GM21723 (cell line): ENCODE data around the gene MAP1LC3B2.

ENCODE experiments used
- ATAC-seq: cut with Tn5 transposase; IDR thresholded peaks from one replicate; pipeline ENCODE4 v1.9.1; 2021; ENCODE audit warnings: mild to moderate bottlenecking, moderate library complexity; ENCODE audit not compliant: unreplicated experiment

Gene MAP1LC3B2

DNA sequence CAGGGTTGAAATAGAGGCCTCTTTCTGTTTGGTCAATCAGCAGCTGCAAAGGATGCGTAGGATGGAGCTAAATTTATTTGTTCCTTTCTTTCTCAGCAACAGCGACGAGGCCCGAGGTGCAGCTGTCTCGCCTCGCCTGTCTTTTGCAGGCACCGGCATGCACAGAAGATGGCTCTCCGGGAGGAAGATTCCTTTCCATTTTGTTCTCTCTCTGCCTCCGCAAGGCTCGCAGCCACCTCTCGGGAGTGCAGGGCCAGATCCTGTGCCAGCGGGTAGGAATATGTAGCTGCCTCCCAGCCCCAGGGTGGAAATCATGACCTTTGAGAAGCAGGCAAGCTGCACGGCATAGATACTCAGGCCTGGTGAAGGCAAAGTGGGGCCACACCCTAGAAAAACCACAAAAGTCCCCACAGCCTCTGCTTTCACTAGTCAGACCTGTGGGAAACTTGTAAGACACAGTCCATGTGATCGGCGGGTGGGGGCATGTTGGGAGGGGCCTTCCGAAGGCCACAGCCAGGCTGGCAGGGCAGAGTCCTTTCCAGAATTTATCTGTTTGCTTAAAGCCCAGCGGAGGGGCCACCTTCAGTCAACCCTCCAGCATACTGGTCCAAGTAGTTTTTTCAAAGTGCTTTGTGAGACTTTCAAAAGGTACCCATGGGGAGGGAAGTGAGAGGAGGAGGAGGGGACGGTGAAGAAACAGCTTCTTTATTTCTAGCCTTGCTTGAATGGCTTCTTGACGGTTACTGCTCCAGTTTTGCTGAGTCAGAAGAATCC lies at the start of gene MAP1LC3B2:
MAP1LC3B2 (plus strand) TSS at position 220 of the 774 bp plus-strand sequence. CDS start 16,562 bp downstream, outside the sequence.
- ATAC-seq = peak; percentile 79

DNA sequence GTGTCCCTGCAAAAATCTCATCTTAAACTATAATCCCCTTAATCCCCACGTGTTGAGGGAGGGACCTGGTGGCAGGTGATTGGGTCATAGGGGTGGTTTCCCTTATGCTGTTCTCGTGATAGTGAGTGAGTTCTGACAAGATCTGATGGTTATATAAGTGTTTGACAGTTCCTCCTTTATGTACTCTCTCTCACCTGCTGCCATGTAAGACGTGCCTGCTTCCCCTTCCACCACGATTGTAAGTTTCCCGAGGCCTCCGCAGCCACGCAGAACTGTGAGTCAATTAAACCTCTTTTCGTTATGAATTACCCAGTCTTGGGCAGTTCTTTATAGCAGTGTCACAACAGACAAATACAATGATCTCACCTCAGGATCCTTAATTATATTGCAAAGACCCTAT lies 45.2 kb upstream of the MAP1LC3B2 start:
- no peak for ATAC-seq

DNA sequence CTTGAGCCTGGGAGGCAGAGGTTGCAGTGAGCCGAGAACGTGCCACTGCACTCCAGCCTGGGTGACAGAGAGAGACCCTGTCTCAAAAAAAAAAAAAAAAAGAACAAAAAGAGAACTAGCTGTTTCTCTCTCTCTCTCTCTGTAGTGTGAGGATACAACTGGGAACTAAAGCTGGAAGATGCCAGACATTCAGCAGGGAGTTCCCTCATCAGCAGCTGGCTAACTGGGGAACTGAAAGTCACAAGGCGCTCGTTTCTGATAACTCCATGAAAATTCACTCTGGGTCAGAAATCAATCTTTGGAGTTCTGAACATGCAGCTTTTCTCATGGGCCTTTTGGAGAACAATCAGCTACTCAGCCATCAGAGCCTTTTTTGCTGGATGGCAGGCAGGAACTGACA lies 43.5 kb upstream of the MAP1LC3B2 start:
- no peak for ATAC-seq

DNA sequence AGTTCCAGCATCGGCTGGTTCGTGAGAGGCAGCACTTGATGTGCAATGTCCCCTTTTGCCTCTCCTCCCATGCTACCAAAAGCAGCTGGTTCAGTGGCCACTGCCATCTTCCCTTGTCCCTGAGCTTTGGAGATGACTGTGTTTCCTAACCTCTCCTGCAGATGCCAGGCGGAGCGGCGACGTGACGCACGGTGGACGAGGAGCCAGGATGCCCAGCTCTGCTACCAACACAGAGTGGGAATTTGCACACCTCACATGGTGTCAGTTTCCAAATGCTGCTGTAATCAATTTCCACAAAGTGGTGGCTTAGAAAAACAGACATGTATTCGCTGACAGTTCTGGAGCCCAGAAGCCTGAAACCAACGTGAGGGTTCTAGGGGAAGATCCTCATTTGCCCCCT lies 42.5 kb upstream of the MAP1LC3B2 start:
- no peak for ATAC-seq

DNA sequence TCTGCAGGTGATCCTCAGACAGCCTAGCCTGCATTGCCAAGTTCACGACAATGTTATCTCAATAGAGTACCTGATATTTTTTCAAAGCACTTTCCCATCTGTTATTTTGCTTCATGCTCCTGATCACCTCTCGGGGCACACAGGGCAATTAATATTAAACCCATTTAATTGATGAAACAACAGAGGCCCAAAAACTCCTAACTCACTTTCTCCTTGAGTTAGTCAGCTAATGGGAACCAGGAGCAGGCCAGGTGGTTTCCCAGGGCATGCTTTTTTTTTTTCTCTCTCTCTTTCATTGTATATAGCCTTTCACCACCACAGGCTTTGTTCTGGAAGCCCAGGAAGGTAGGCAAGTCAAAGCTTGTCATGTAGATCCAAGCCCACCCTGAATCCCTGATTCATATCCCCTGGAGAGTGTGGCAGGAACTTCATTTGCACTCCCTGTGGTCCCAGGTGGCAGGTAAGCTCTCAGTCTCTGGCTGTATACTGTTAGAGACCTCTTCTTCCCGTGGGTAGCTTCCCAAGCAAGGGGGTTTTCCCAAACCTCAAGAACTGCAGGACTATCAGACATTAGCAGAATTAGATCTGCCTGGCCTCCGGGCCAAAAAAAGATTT lies 41.6 kb upstream of the MAP1LC3B2 start:
- ATAC-seq = no peak

DNA sequence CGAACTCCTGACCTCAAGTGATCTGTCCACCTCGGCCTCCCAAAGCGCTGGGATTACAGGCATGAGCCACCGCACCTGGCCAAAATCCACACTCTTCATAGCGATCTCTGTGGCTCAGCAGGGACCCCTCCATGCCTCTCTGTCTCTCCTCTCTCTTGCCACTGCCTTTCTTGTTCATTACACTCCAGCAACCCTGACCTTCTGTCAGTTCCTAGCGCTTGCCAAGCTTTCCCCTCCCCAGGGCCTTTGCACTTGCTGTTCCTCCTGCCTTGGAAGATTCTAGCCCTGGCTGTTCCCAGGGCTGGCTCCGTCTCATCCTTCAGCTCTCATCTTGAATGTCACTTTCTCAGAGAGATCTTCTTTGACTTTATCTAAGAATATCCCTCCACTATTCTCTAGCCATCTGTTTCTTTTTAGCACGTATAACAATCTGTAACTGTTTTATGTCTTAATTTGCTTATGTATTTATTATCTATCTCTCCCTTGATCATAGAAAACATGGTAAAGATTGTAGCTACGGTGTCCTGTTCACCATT lies 38.9 kb upstream of the MAP1LC3B2 start:
- no peak for ATAC-seq

DNA sequence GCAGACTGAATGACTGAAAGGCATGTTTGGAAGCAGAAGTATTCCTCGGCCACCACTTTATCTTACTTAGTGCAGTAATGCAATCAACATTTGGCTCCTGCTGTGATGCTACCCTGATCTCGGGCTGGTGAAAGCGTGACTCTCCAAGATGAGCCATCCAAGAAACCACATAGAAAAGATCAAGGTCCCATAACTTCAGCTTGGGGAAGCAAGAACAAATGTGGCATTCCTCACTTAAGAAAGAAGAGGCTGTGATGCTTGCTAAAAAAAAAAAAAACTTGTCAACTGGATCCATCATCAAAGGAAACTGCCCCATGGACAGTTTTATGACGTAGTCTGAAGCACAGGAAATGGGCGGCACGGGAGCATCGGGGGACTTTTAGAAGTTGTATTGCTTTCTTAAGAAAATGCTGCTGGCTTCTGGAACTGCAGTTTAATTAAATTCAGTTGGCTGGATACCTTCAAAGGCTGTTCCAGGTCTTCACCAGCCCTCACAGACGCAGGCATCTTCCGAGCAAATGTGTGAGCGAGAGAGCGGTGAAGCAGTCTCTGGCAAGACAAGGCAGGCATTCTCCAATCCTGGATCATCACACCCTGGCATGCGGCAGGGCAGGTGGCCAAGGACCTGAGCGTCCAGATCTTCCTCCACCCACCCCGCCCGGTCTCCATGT lies 38.2 kb upstream of the MAP1LC3B2 start:
- no peak for ATAC-seq

DNA sequence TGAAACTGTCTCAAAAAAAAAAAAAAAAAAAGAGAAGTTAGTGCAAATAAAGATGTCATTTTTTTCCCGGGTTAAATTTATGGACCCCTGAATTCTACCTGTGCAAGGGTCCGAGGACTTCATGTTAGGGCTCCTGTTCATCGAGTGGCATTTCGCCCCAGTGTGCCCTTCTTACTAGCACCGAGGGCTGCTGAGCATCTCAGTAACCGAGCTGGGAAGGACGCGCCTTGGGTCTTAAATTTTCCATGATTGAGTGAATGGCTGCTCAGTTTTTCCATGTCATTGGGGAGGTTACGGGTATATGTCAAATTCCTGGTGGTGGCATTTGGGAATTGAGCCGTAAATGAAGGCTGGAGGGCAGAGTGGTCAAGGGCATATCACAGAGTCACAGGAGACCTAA lies 34.9 kb upstream of the MAP1LC3B2 start:
- no peak for ATAC-seq

DNA sequence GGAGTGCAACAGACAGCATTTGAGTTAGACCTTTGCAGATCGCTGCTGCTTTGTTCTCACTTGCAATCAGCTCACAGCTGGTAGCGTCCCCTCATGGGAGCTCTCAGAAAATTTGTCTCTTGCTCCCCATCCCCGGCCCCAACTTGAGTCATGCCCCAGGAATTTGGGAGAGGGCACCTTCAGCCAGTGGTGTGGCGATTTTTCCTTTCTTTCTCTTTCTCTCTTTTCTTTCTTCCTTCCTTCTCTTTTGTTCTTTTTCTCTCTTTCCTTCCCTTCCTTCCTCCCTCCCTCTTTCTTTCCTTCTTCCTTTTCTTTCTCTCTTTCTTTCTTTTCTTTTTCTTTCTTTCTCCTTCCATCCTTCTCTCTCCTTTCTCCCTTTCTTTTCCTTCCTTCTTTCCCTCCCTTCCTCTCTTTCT lies 34.2 kb upstream of the MAP1LC3B2 start:
- ATAC-seq = no peak

DNA sequence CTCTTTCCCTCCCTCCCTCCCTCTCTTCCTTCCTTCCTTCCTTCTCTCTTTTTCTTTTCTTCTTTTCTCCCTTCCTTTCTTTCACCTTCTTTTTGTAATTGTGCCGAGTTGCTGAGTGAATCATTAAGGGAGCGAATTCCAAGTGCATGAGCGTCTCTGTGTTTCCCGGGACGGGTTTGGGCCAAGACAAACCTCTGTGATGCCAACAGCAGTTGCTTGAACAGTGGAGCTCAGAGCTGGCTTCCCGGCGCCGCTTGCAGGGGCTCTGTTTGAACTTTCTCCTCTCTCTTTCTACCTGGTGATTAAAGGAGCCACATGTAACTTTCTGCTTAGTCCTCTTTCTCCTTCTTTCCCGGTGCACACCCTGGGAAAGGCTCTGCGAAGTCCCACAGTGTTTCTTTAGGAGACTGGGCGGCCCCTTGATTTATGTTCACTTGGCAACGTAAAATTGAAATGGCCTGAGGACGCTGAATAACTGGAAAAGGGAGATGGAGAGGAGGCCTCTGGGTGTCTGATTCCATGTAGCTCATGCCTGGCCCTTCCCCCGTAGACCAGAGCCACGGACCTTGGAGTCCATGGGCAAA lies 33.7 kb upstream of the MAP1LC3B2 start:
- ATAC-seq = no peak

DNA sequence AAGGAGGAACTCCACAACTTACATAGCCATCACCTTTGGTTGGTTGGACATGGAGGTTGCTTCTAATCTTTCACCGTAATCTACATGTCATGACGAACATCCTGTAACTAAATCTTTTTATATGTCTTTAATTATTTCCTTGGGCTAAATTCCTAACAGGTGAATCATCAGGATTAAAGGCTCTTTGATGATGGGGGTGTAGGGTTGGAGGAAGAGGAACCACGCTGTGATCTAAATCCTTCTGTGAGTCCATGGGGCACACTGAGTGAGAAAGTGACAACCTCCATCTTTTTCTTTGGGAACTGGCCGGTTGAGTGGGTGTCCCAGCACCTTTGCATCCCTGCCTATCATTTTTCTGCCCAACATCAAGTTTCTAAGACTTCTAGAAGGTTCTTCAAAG lies 31.1 kb upstream of the MAP1LC3B2 start:
- ATAC-seq = no peak

DNA sequence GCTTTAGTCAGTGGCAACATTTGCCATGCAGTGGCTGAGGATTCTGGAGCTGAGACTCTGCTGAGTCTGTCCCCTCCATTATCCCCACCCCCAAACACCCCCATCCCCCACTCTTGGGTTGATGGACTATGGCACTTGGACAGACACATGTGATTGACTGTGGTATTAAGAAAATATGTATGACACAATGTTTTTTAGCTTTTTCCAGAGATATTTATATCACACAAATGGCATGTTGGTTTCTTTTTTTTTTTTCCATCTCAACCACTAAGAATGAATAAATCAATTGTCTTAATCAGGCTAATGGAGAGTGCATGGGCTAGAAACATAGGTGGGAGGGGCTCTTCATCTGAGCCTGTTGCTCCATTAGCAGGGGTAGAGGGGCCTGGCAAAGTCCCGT lies 30.7 kb upstream of the MAP1LC3B2 start:
- ATAC-seq = no peak

DNA sequence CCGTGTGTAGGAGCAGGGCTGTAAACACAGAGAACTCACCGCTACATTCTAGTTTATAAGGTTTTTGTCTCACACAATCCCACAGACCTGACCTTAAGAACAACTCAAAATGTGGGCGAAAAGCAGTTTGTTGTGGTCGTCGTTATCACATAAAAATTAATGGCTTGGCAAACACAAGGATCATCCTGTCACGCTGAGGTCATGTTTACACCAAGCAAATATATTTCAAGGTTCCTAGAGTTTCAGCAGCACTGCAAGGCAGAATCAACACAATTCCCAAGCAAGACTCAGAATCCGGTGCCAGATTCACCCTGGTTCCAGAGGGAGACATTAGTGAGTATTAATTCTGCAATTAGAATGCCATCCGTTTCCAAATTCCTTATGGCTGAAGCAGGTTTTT lies 30.1 kb upstream of the MAP1LC3B2 start:
- no peak for ATAC-seq

DNA sequence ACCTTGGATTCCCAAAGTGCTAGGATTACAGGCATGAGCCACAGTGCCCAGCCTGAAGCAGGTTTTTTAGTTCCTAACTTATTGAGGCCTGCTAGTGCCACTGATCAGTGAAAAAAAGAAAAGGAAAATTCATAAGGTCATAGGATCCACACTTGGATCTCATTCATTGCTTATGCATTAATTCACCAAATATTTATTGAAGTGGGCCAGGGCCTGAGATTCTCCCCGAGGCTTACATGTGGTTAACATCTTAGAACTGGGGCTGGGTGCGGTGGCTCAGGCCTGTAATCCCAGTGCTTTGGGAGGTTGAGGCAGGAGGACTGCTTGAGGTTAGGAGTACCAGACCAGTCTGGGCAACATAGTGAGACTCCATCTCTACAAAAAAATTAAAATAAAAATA lies 29.5 kb upstream of the MAP1LC3B2 start:
- no peak for ATAC-seq

DNA sequence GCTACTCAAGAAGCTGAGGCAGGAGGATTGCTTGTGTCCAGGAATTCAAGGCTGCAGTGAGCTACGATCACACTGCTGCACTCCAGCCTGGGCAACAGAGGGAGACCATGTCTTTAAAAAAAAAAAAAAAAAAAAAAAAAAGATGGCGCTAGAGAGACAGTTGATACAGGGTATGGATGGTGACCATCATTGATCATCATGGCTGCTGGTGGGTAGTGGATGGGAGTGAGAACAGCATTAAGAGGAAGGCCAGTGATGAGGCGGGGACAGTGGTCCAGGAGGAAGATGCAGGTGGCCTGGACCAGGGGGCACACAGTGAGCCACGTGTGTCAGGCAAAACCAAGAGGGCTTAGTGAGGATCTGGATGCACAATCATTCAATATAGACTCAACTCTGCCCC lies 26.8 kb upstream of the MAP1LC3B2 start:
- ATAC-seq = no peak

DNA sequence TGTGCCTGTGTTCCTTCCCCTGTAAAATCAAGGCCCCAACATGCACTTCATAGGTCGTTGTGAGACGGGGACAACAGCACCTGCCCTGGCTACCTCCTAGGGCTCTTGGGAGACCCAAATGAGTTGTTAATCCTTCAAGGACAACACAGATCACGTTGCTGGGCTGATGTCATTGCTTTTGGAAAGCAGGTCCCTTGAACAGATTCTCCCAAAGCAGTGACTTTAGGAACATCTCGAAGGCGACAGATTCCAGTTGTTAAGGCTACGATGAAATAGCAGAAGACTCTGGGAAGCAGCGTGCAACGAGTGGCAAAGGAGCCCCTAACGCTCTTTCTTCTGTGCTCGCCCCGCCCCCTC lies 26.2 kb upstream of the MAP1LC3B2 start:
- peak; percentile 18 for ATAC-seq

DNA sequence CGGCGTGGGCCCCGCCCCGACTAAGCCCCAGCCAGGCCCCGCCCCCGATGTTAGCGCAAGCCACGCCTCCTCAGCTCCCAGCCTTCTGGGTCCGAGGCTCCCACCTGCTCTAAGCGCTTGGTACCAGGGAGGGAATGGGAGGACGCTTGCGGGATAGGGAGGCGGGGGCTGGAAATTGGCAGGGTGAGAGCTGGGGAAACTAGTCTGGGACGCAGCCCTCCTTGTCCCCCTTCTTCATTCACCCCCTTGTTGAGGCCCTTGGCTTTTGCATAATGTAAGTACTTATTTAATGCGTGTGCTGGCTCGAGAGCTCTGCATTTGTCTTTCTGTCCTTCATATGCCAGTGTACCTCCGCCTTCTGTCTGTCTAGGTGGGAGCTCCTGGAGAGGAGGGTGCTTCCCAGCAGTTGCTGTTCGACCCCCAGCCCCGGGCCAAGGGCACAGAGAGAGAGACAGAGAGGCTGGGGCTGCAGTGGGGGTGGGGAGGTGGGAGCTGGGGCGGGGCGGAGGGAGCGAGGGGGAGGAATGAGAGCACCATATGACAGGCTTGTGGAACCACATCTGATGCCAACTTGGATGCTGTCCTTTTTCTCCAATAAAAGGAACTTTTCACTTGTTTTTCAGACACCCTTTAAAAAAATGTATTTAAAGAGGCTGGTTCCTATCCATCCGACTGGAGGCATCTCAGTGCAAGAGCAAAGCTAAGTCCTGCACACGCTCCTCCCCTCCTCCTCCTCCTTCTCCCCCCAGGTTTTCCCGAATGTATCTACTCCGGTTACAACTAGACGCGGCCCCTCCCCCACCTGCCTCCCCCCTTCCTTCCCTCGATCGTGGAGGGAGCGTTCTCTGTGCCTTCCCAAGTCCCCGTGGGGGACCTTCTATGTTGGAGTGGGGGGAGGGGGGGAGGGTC lies 25.6 kb upstream of the MAP1LC3B2 start:
- peak; percentile 47 for ATAC-seq

DNA sequence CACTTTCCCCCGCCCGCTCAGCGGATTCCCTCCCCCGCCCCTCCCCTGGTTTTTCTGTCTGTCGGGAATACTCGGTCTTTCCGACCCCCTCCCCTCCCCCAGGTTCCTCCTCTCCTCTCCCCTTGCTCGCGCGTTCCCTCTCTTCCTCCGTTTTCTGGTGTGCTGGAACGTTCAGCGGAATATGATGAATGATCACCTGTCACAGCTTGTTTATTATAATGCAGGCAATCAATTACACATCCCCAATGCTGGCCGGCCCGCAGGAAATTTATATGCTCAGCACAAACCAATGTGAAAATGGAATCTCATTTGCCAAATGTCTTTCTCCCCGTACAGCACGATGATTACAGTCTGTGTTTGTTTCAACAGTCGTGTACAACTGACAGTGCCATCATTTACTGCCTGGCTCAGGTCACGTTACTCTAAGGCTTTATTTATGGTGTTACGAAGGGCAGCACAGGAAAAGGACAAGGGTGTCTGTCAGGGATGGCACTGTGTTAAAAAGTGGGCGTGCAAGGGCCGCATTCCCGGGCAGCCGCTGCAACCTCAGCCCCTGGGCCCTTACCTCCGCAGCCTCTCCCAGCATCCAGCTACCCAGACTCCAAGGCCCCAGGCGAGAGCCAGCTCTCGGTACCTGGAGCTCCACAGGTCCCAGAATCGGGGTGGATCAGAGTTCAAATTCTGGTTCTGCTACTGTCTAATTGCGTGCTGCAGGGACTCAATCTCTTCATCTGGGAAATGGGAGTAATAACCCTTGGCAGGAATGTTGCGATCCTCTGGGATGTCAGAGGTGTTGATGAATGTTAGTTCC lies 24.7 kb upstream of the MAP1LC3B2 start:
- no peak for ATAC-seq

DNA sequence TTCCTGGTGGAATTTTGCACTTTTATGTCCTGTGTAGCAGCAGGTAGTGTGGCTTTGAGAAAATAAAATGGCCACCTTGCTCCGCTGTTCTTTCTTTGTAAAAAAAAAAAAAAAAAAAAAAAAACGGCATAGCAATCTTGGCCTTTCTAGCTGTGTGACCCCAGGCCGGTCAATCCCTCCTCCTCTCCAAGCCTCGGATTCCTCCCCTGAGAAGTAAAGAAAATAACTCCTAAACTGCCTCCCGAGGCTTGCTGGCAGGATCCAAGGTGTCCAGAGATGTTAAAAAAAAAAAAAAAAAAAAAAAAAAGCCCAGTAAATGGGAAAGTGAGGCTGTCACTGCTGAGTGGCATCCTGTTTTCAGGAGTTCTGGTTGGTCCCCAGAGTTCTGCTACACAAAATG lies 23.9 kb upstream of the MAP1LC3B2 start:
- no peak for ATAC-seq
